NB4 (cell line): ENCODE results near the gene ILDR2.

Experiments
- DNase-seq: peaks from one replicate; pipeline ENCODE4 v3.0.0; 2010; ENCODE audit warnings: low read depth
- H3K4me3 ChIP-seq: one replicate; pipeline ENCODE4 v1.5.1; 2011; ENCODE audit warnings: mild to moderate bottlenecking, low read depth, low read length, moderate library complexity
- MYC ChIP-seq: IDR thresholded peaks from 2 replicates; pipeline ENCODE4 v1.6.1; 2011; ENCODE audit warnings: low read depth, low read length
- POLR2A ChIP-seq: IDR thresholded peaks from 2 replicates; pipeline ENCODE4 v1.6.1; 2011; ENCODE audit warnings: mild to moderate bottlenecking; ENCODE audit not compliant: insufficient read length; ENCODE audit errors: extremely low read depth
- TF ChIP-seq, protein P1 (sequence below): IDR thresholded peaks from one replicate; pipeline ENCODE4 v1.5.1; 2012; ENCODE audit warnings: low read depth, low read length
- TF ChIP-seq, protein P2 (sequence below): IDR thresholded peaks from 2 replicates; pipeline ENCODE4 v1.6.1; 2011; ENCODE audit warnings: low read depth, low read length

ILDR2 gene

DNA sequence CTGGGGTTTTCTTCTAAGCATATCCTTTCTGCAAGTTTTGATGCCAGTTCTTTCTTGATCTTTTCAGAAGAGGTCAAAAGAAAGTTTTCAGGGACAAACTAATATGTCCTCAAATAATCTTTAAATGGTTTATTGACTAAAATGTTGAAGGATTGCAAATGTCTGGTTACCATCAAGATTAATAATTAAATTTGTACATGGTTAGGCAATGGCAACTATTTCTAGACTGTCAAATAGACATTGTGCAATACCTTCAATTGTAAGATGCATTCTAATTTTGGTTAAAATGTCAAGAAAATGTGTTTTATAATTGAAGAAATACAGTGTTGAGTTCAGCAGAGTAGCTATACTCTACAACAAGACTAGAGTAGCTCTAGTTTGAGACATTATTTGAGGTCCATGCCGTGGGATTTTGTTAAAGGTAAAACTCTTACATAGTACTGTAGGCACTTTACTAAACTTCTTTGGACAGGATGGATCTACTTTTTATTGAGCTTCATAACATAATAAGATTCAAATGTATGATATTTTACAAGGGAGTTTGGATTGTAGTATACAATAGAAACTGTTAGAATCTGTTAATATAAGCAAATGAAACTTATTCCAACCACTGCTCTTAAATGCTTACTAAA is 36.3 kb upstream of the ILDR2 start:
- no peak overlapping the region for H3K4me3 ChIP-seq
- TF ChIP-seq POLR2A (no peak), MYC (no peak)
- TF ChIP-seq, protein P1, sequence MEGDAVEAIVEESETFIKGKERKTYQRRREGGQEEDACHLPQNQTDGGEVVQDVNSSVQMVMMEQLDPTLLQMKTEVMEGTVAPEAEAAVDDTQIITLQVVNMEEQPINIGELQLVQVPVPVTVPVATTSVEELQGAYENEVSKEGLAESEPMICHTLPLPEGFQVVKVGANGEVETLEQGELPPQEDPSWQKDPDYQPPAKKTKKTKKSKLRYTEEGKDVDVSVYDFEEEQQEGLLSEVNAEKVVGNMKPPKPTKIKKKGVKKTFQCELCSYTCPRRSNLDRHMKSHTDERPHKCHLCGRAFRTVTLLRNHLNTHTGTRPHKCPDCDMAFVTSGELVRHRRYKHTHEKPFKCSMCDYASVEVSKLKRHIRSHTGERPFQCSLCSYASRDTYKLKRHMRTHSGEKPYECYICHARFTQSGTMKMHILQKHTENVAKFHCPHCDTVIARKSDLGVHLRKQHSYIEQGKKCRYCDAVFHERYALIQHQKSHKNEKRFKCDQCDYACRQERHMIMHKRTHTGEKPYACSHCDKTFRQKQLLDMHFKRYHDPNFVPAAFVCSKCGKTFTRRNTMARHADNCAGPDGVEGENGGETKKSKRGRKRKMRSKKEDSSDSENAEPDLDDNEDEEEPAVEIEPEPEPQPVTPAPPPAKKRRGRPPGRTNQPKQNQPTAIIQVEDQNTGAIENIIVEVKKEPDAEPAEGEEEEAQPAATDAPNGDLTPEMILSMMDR, result no peak
- TF ChIP-seq, protein P2, sequence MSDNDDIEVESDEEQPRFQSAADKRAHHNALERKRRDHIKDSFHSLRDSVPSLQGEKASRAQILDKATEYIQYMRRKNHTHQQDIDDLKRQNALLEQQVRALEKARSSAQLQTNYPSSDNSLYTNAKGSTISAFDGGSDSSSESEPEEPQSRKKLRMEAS, result no peak
- no peak for DNase-seq

DNA sequence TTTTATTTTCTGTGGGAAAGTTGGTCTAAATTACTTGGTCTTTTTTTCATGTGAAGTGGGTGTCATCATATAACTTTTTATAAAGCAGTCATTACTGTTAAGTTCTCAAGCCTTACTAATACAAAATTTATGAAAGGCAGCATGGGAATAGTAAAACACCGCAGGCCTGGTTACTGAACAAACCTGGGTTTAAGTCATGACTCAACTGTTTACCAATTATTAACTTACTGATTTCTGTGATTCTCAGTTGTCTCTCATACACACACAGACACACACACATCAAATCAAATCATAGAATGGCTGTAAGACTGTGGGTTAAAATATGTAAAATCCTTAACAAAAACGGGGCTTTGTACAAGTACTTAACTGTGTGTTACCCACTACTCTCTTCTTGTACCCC is 28.4 kb upstream of the ILDR2 start:
- DNase-seq, result no peak
- no peak overlapping the region for H3K4me3 ChIP-seq
- no peak for TF ChIP-seq MYC
- TF ChIP-seq, protein P2, result no peak
- TF ChIP-seq POLR2A, result no peak
- TF ChIP-seq, protein P1, result no peak

DNA sequence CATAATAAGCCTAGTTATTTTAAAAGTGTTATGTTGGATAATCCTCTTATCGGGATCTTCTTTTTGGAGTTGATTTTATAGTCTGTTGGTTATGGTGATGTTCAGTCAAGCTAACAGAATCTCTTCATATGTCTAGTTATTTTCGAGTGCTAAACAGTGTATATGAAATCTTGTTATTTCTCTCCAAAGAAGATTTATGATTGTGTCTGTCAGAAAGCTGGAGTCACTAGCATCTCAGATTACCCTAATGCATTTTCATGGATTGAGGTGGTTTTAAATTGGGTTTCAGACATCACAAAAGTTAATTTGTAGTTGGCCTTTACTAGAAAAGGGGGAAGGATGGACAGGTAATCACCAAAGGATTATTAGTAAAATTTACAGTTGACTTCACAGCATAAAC is 27.0 kb upstream of the ILDR2 start:
- no peak for TF ChIP-seq MYC
- TF ChIP-seq POLR2A, result no peak
- TF ChIP-seq, protein P2, result no peak
- TF ChIP-seq, protein P1, result no peak
- no peak for DNase-seq
- no peak overlapping the region for H3K4me3 ChIP-seq

DNA sequence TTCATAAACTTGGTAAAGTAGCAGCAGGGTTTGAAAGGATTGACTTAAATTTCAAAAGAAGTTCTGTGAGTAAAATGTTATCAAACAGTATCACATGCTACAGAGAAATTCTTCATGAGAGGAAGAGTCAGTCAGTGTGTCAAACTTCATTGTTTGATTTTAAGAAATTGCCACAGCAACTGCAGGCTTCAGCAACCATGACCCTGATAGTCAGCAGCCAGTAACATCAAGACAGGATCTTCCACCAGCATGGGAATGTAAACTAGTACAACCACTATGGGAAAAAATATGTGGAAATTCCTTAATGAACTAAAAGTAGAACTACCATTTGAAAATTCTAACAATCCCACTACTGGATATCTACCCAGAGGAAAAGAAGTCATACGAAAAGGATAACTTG is 25.2 kb upstream of the ILDR2 start:
- TF ChIP-seq POLR2A (no peak), MYC (no peak)
- TF ChIP-seq, protein P1, result no peak
- TF ChIP-seq, protein P2, result no peak

DNA sequence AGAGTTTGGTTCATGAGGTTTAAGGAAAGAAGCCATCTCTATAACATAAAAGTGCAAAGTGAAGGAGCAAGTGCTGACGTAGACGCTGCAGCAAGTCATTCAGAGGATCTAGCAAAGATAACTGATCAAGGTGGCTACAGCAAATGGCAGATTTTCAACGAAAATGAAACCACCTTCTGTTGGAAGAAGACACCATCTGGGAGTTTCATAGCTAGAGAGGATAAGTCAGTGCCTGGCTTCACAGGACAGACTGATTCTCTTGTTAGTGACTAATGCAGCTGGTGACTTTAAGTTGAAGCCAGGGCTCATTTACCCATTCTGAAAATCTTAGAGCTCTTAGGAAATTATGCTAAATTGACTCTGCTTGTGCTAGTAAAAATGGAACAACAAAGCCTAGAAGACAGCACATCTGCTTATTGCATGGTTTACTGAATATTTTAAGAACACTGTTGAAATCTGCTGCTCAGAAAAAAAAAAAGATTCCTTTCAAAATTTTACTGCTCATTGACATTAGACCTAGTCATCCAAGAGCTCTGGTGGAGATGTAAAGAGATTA is 24.2 kb upstream of the ILDR2 start:
- TF ChIP-seq, protein P1, result no peak
- TF ChIP-seq, protein P2, result no peak
- TF ChIP-seq MYC, result no peak
- H3K4me3 ChIP-seq, result no peak overlapping the region
- no peak for DNase-seq

More for the DNA sequence above, 25.2 kb upstream of the ILDR2 start:
- no peak for DNase-seq
- H3K4me3 ChIP-seq, result no peak overlapping the region

DNA sequence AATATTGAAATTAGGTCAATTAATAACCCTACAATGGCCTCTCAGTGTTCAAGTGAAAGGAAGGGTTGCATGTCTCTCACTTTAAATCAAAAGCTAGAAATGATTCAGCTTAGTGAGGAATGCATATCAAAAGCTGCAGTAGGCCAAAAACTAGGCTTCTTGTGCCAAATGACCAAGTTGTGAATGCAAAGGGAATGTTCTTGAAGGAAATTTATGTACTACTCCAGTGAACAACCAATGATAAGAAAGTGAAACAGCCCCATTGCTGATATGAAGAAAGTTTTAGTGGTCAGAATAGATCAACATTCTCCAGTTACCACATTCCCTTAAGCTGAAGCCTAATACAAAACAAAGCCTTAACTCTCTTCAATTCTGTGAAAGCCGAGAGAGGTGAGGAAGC is 23.7 kb upstream of the ILDR2 start:
- DNase-seq, result no peak
- no peak for TF ChIP-seq MYC
- no peak for TF ChIP-seq POLR2A
- TF ChIP-seq, protein P2, result no peak
- TF ChIP-seq, protein P1, result no peak
- H3K4me3 ChIP-seq, result no peak overlapping the region
